Sigmoid colon (tissue), 7 donors: ENCODE measurements around the gene EMP2. TPM values are rescaled to one million over a fixed set of nuclear protein-coding genes. Genes with fewer than 3 reads are reported as not detected.

ENCODE experiments used
- DNase-seq: peaks from one replicate; pipeline ENCODE4 v3.0.0-alpha.2; 2019
- H3K27ac ChIP-seq, 4 donors: fragments of 200-600 bp; sonication (generic); one replicate each; pipeline ENCODE4 v1.5.1; 2016 to 2019; ENCODE audit warnings: mild to moderate bottlenecking in 1 of 4
- H3K27me3 ChIP-seq, 3 donors: fragments of 200-600 bp; sonication (generic); one replicate each; pipeline ENCODE4 v1.5.1; 2019; ENCODE audit warnings: mild to moderate bottlenecking in 1 of 3
- H3K36me3 ChIP-seq, 4 donors: fragments of 200-600 bp; sonication (generic); one replicate each; pipeline ENCODE4 v1.5.1; 2016 to 2019
- H3K4me1 ChIP-seq, 4 donors: fragments of 200-600 bp; sonication (generic); one replicate each; pipeline ENCODE4 v1.5.1; 2017 to 2019
- H3K4me3 ChIP-seq, 4 donors: fragments of 200-600 bp; sonication (generic); one replicate each; pipeline ENCODE4 v1.5.1; 2017 to 2019; ENCODE audit warnings: mild to moderate bottlenecking in 2 of 4, moderate library complexity in 1 of 4
- H3K9me3 ChIP-seq, 4 donors: fragments of 200-600 bp in 3 of 4; sonication (generic) in 3 of 4; one replicate each; pipeline versions ENCODE4 v1.5.1 to v1.6.1; 2013 to 2019
- CTCF ChIP-seq, 4 experiments: fragments of 450-650 bp in 3 of 4; fragments of 200-600 bp in 1 of 4; IDR thresholded peaks; one replicate each; pipeline ENCODE4 v1.5.1; 2016 to 2019; ENCODE audit warnings: antibody characterized with exemption in 4 of 4, mild to moderate bottlenecking in 3 of 4, moderate library complexity in 2 of 4
- EP300 ChIP-seq, 4 donors: sonication (generic); formaldehyde crosslinking; IDR thresholded peaks; one replicate each; pipeline ENCODE4 v1.6.1; 2017; ENCODE audit warnings: antibody characterized with exemption in 4 of 4
- POLR2A ChIP-seq, 2 donors: fragments of 450-650 bp; IDR thresholded peaks; one replicate each; pipeline ENCODE4 v1.6.1; 2016; ENCODE audit warnings: antibody characterized with exemption in 2 of 2, mild to moderate bottlenecking in 2 of 2, moderate library complexity in 2 of 2
- POLR2AphosphoS5 ChIP-seq, 4 donors: sonication (generic); formaldehyde crosslinking; IDR thresholded peaks; one replicate each; pipeline ENCODE4 v1.6.1; 2017; ENCODE audit warnings: antibody characterized with exemption in 4 of 4
- WGBS, 2 donors: extraction: QIAGEN DNeasy Blood & Tissue Kit; methylation state at CpG; one replicate each; pipeline ENCODE4 v1.1.7; 2013; 5-methylcytosine and 5-hydroxymethylcytosine counted together
- intact Hi-C: fragments of 100-400 bp; cut with DNase I; formaldehyde crosslinking; loops from one replicate; pipeline ENCODE4 v1.15.1; 2023
- polyA plus RNA-seq, 3 donors: library from polyadenylated mRNA; stranded (reverse); fragments of 200-250 nt; gene quantifications; one replicate each; pipeline ENCODE4 v1.2.3, GENCODE V29; 2013
- small RNA-seq, 3 donors: library from RNA; depleted of rRNA; stranded (forward); fragments of <200 nt; gene quantifications; one replicate each; pipeline ENCODE3, GENCODE V24; 2016
- total RNA-seq, 4 donors: library from RNA; depleted of rRNA; stranded (reverse); fragments of >200 nt; gene quantifications; one replicate each; pipeline ENCODE4 v1.1.0, GENCODE V29; 2016
- donor health status: healthy with polysubstance abuse.
- donor health status: Bipolar disorder and iron deficiency.
- donor health status: healthy.

EMP2 gene
- total and polyA plus RNA-seq, 7 donors = 7.2 to 57.3 (median 39.2) TPM

- no peaks in the 10 kb centered on the region for H3K4me1 ChIP-seq
- intact Hi-C loops = no loop called here
- no peak overlapping the region for H3K27ac ChIP-seq
- no peak overlapping the region for H3K4me3 ChIP-seq
- no peaks in the 10 kb centered on the region for H3K9me3 ChIP-seq
- H3K27me3 ChIP-seq = no peaks in the 10 kb centered on the region
- DNase-seq = no peak
- H3K36me3 ChIP-seq = no peaks in the 10 kb centered on the region
- 95 to 96% methylated on average over 8 of the region's 8 CpGs for WGBS, 2 donors
- TF ChIP-seq EP300 (IDR thresholded peaks at IDR 0.05) = no peak
- no peak for TF ChIP-seq POLR2AphosphoS5 (IDR thresholded peaks at IDR 0.05)
- no peak for TF ChIP-seq POLR2A (IDR thresholded peaks at IDR 0.05)
- no peak for TF ChIP-seq CTCF (IDR thresholded peaks at IDR 0.05)
Measured at GRCh38 chr16:10493276-10493675, 87.1 kb downstream of the EMP2 start.

- H3K4me3 ChIP-seq = no peak overlapping the region
- intact Hi-C loops = no loop called here
- no peaks in the 10 kb centered on the region for H3K4me1 ChIP-seq
- TF ChIP-seq POLR2A (IDR thresholded peaks at IDR 0.05) (no peak), POLR2AphosphoS5 (IDR thresholded peaks at IDR 0.05) (no peak), CTCF (IDR thresholded peaks at IDR 0.05) (no peak), EP300 (IDR thresholded peaks at IDR 0.05) (no peak)
- H3K27me3 ChIP-seq = no peaks in the 10 kb centered on the region
- 71 to 90% methylated on average over 1 of the region's 1 CpG for WGBS, 2 donors
- H3K9me3 ChIP-seq = peaks cover 0 to 7% (median 2%) of the 10 kb centered on the region in 4 donors
- H3K36me3 ChIP-seq = no peaks in the 10 kb centered on the region
- DNase-seq = no peak
- no peak overlapping the region for H3K27ac ChIP-seq
Measured at GRCh38 chr16:10490141-10490540, 90.3 kb downstream of the EMP2 start.

DNA sequence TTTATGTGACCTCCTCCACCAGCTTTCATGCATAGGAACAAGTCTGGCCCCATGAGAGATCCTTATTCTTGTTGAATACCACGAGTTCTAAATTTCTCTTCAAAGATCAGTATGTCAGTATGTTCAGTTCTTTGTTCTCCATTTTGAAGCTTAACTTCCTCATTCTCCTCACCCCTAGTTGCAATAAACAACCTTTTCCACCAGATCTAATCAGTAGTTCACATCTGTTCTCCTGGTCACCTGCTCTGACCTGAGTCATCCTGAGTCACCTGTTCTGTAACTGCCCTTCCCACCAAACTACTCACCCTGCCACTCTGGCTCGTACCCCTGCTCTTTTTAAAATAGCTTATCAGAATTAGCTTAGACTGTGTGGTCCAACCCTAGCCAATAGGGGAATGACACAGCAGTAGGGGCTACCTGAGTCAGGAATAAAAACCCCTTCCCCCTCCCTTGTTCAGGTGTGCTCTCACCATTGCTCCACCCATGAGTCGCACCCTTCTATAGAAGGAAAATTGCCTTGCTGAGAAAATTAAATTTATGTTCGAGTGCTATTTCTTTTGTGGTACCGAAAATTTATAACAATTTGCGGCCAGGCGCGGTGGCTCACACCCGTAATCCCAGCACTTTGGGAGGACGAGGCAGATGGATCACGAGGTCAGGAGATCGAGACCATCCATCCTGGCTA lies 94.6 kb downstream of the EMP2 start:
- intact Hi-C loops = no loop called here
- no peak overlapping the region for H3K4me3 ChIP-seq
- WGBS, 2 donors = 91 to 93% methylated on average over 12 of the region's 12 CpGs
- peaks cover 0 to 5% (median 2%) of the 10 kb centered on the region in 4 donors for H3K36me3 ChIP-seq
- DNase-seq = no peak
- peaks cover 0 to 8% (median 3%) of the 10 kb centered on the region in 4 donors for H3K9me3 ChIP-seq
- no peak overlapping the region for H3K27ac ChIP-seq
- no peak for TF ChIP-seq POLR2AphosphoS5 (IDR thresholded peaks at IDR 0.05)
- TF ChIP-seq EP300 (IDR thresholded peaks at IDR 0.05) = no peak
- TF ChIP-seq POLR2A (IDR thresholded peaks at IDR 0.05) = no peak
- H3K4me1 ChIP-seq = no peaks in the 10 kb centered on the region
- no peaks in the 10 kb centered on the region for H3K27me3 ChIP-seq

DNA sequence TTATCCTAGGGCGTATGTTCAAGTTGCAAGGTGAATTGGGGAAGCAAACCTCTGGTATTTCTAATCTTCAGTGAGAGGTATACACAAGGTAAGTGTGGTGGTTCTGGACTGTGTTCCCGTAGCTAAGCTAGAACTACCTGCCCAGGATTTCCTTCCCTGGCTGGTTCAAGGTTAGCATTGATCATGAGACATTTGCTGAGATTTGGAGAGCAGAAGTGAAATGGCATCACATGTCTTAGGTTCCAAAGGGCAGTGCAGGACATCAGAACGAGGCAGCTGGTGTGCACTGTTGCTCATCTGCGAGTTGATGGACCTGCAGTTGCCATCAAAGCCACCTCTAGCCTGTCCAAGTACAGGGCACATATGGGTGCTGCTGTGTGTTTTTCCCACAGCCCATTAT lies 95.2 kb downstream of the EMP2 start:
- peaks cover 0 to 8% (median 3%) of the 10 kb centered on the region in 4 donors for H3K9me3 ChIP-seq
- no peak overlapping the region for H3K4me3 ChIP-seq
- H3K27ac ChIP-seq = no peak overlapping the region
- H3K27me3 ChIP-seq = no peaks in the 10 kb centered on the region
- TF ChIP-seq EP300 (IDR thresholded peaks at IDR 0.05) = no peak
- TF ChIP-seq CTCF (IDR thresholded peaks at IDR 0.05) = no peak
- TF ChIP-seq POLR2A (IDR thresholded peaks at IDR 0.05) = no peak
- TF ChIP-seq POLR2AphosphoS5 (IDR thresholded peaks at IDR 0.05) = no peak
- no peaks in the 10 kb centered on the region for H3K4me1 ChIP-seq
- 94% methylated on average over 4 of the region's 4 CpGs for WGBS, 2 donors
- intact Hi-C loops = no loop called here
- DNase-seq = no peak
- peaks cover 0 to 5% (median 2%) of the 10 kb centered on the region in 4 donors for H3K36me3 ChIP-seq

GRCh38 chr16:10480151-10480550 lies 100.2 kb downstream of the EMP2 start:
- no peak overlapping the region for H3K27ac ChIP-seq
- intact Hi-C loops = no loop called here
- H3K27me3 ChIP-seq = no peaks in the 10 kb centered on the region
- WGBS, 2 donors = 88 to 94% methylated on average over 2 of the region's 2 CpGs
- no peak for DNase-seq
- no peaks in the 10 kb centered on the region for H3K4me1 ChIP-seq
- no peak for TF ChIP-seq CTCF (IDR thresholded peaks at IDR 0.05)
- H3K36me3 ChIP-seq = peaks cover 0 to 16% (median 2%) of the 10 kb centered on the region in 4 donors
- peaks cover 0 to 5% (median 0%) of the 10 kb centered on the region in 4 donors for H3K9me3 ChIP-seq
- no peak overlapping the region for H3K4me3 ChIP-seq

Small RNA genes within 50 kb of the gene (small RNA-seq; reads per million reads assigned to genes)
- 0 reads per million in 3 donors for gene RNU6-633P

Other genes starting within 250 kb of the EMP2 start
- 10 to 100 TPM in 3 of 4 donors, 1 to 10 TPM in 1; 9.3 to 22.0 (median 14.3) TPM for gene ATF7IP2, start 194.5 kb downstream of the EMP2 start, total RNA-seq
- 10 to 100 TPM in 2 of 3 donors, 1 to 10 TPM in 1; 3.7 to 17.1 (median 10.2) TPM for gene ATF7IP2, start 194.5 kb downstream of the EMP2 start, polyA plus RNA-seq
- gene TEKT5, start 114.3 kb upstream of the EMP2 start, total RNA-seq = 1 to 10 TPM in 1 of 4 donors, under 1 TPM in 1, not detected in 2; 0.83 to 2.1 TPM
- gene TEKT5, start 114.3 kb upstream of the EMP2 start, polyA plus RNA-seq = under 1 TPM in 1 of 3 donors, not detected in 2; 0.09 TPM
- gene NUBP1, start 163.2 kb upstream of the EMP2 start, total RNA-seq = 10 to 100 TPM; 26.3 to 32.9 (median 31.4) TPM
- gene NUBP1, start 163.2 kb upstream of the EMP2 start, polyA plus RNA-seq = 10 to 100 TPM; 34.2 to 37.6 (median 36.6) TPM
- gene TVP23A, start 238.2 kb upstream of the EMP2 start, total RNA-seq = under 1 TPM in 3 of 4 donors, not detected in 1; 0.14 to 0.83 (median 0.71) TPM
- under 1 TPM in 2 of 3 donors, not detected in 1; 0.46 to 0.98 TPM for gene TVP23A, start 238.2 kb upstream of the EMP2 start, polyA plus RNA-seq